GM19397 (cell line): Measurements from ENCODE around the gene SLIT3.
"Not testable (repeated sequence)": the region's sequence is repeated elsewhere in the genome, so short reads cannot be mapped to it uniquely, and the experiment has no call there.

Experiments used
- ATAC-seq: cut with Tn5 transposase; IDR thresholded peaks from one replicate; pipeline ENCODE4 v1.9.1; 2021; ENCODE audit warnings: mild to moderate bottlenecking, moderate library complexity; ENCODE audit not compliant: unreplicated experiment

SLIT3 gene

GRCh38 chr5:169116961-169117461, 183.9 kb downstream of the SLIT3 start:
- no peak for ATAC-seq

- ATAC-seq: no peak
Measured at GRCh38 chr5:169115461-169116124, 185.3 kb downstream of the SLIT3 start.

GRCh38 chr5:169114466-169115065, 186.4 kb downstream of the SLIT3 start:
- no peak for ATAC-seq

- ATAC-seq: no peak
Measured at GRCh38 chr5:169112016-169112415, 188.9 kb downstream of the SLIT3 start.

- ATAC-seq: no peak
Measured at GRCh38 chr5:169106911-169107706, 193.8 kb downstream of the SLIT3 start.

GRCh38 chr5:169105582-169105981, 195.4 kb downstream of the SLIT3 start:
- not testable (repeated sequence) for ATAC-seq

GRCh38 chr5:169104937-169105494, 195.9 kb downstream of the SLIT3 start:
- no peak for ATAC-seq

GRCh38 chr5:169103586-169104181, 197.3 kb downstream of the SLIT3 start:
- no peak for ATAC-seq

GRCh38 chr5:169101966-169102365, 199.0 kb downstream of the SLIT3 start:
- no peak for ATAC-seq

- no peak for ATAC-seq
Measured at GRCh38 chr5:169100735-169101075, 200.2 kb downstream of the SLIT3 start.

- no peak for ATAC-seq
Measured at GRCh38 chr5:169099801-169100734, 200.9 kb downstream of the SLIT3 start.

GRCh38 chr5:169098331-169099121, 202.4 kb downstream of the SLIT3 start:
- no peak for ATAC-seq

GRCh38 chr5:169097374-169098326, 203.3 kb downstream of the SLIT3 start:
- ATAC-seq: no peak

- no peak for ATAC-seq
Measured at GRCh38 chr5:169095976-169096375, 205.0 kb downstream of the SLIT3 start.

- ATAC-seq: no peak
Measured at GRCh38 chr5:169095410-169095960, 205.5 kb downstream of the SLIT3 start.

- ATAC-seq: no peak
Measured at GRCh38 chr5:169094586-169095409, 206.1 kb downstream of the SLIT3 start.

- no peak for ATAC-seq
Measured at GRCh38 chr5:169091396-169091980, 209.5 kb downstream of the SLIT3 start.
